Skin epidermis (tissue), 12 donors: ENCODE results near the gene CCL24.
"Not testable (repeated sequence)": the region's sequence is repeated elsewhere in the genome, so short reads cannot be mapped to it uniquely, and the experiment has no call there.

ENCODE experiments used
- H3K27ac ChIP-seq, 21 experiments: fragments of 200-600 bp; sonication (generic) in 11 of 21; one replicate each; pipeline ENCODE4 v1.5.0; 2020; ENCODE audit warnings: mild to moderate bottlenecking in 3 of 21, inconsistent platforms in 2 of 21, moderate library complexity in 2 of 21
- H3K4me3 ChIP-seq, 7 experiments: fragments of 200-600 bp; sonication (generic) in 2 of 7; one replicate each; pipeline ENCODE4 v1.5.0; 2020; ENCODE audit warnings: inconsistent platforms in 2 of 7, mild to moderate bottlenecking in 2 of 7, moderate library complexity in 1 of 7

The CCL24 gene

DNA sequence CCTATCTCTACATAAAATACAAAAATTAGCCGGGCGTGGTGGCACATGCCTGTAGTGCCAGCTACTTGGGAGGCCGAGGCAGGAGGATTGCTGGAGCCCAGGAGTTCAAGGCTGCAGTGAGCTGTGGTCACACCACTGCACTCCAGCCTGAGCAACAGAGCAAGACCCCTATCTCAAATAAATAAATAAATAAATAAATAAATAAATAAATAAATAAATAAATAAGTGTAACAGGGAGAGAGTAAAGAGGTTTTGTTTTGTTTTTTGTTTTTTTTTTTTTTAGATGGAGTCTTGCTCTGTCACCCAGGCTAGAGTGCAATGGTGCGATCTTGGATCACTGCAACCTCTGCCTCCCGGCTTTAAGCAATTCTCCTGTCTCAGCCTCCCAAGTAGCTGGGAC lies 21.0 kb downstream of the CCL24 start:
- H3K27ac ChIP-seq, result not testable (repeated sequence)

DNA sequence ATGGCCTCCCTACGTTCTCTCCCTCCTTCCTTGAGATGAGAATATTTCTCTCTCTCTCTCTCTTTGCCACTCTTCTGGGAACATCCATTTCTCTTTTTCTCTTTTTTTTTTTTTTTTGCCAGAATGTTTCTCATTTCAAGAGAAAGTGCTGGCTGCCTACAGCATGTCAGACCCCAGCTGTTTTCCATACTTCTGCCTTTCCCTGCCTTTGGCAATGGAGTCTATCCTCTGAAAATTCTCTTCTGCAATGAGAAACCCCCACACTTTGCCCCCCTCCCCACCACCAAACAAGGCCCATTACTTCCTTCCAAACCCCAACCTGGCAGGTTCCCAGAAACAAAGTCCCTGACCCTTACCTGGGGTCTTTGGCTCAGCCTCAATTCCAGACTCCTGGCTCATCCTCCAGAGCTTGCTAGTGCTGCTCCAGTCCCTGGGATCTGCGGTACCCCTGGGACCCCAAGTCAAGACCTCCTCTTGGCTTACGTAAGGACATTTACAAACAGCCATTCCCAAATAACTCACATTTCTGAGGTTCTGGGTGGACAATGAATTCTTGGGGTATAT lies 24.2 kb downstream of the CCL24 start:
- no peak overlapping the region for H3K4me3 ChIP-seq
- H3K27ac ChIP-seq, result no peak overlapping the region

More for the DNA sequence above, 21.0 kb downstream of the CCL24 start:
- not testable (repeated sequence) for H3K4me3 ChIP-seq

DNA sequence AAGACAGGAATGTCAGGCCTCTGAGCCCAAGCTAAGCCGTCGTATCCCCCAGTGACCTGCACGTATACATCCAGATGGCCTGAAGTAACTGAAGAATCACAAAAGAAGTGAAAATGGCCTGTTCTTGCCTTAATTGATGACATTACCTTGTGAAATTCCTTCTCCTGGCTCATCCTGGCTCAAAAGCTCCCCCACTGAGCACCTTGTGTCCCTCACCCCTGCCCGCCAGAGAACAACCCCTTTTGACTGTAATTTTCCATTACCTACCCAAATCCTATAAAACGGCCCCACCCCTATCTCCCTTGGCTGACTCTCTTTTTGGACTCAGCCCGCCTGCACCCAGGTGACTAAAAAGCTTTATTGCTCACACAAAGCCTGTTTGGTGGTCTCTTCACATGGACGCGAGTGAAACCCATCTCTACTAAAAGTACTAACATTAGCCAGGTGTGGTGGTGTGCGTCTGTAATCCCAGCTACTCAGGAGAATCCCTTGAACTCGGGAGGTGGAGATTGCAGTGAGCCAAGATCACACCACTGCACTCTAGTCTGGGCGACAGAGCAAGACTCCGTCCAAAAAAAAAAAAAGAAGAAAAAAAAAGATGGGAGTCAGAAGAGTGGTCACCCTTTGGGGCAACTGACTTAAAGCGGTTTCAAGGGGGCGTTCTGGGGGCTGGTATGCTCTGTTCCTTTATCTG lies 25.3 kb downstream of the CCL24 start:
- not testable (repeated sequence) for H3K4me3 ChIP-seq, H3K27ac ChIP-seq

DNA sequence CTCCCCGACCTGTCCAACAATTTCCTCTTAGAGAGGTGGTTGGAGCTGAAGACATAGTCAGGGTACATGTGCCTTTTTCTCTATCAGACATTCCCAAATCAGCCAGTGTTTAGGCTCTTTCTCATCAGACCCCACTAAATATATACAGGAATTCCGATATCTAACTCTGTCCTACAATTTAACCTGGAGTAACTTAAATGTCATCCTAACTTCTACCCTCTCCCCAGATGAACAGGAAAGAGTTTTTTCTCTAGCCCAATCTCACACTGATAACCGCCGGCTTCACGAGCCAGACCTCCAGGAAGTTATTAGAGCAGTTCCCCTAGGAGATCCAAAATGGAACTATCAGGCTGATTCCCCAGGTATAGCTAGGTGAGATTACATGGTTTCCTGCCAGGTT lies 30.5 kb downstream of the CCL24 start:
- H3K4me3 ChIP-seq, H3K27ac ChIP-seq: not testable (repeated sequence)

DNA sequence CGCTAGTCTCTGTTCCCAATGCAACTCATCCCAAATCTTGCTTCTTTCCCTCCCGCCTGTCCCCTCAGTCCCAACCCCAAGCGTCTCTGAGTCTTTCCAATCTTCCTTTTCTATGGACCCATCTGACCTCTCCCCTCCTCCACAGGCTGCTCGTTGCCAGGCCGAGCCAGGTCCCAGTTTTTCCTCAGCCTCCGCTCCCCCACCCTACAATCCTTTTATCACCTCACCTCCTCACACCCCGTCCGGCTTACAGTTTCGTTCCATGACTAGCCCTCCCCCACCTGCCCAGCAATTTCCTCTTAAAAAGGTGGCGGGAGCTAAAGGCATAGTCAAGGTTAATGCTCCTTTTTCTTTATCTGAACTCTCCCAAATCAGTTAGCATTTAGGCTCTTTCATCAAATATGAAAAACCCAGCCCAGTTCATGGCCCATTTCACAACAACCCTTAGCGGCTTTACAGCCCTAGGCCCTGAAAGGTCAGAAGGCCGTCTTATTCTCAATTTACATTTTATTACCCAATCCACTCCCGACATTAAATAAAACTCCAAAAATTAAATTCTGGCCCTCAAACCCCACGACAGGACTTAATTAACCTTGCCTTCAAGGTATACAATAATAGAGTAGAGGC lies 32.8 kb downstream of the CCL24 start:
- not testable (repeated sequence) for H3K4me3 ChIP-seq, H3K27ac ChIP-seq

DNA sequence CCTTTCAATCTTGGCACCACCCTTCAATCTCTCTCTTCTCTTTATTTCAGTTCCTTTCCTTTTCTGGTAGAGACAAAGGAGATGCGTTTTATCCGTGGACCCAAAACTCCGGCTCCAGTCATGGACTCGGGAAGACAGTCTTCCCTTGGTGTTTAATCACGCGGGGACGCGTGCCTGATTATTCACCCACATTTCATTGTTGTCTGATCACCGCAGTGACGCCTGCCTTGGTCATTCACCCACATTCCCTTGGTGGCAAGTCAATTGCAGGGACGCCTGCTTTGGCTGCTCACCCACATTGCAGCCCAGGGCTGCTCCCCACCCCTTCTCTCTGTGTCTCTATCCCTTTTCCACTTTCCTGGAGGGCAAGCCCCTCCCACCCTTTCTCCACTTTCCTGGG lies 34.1 kb downstream of the CCL24 start:
- H3K4me3 ChIP-seq, H3K27ac ChIP-seq: not testable (repeated sequence)

DNA sequence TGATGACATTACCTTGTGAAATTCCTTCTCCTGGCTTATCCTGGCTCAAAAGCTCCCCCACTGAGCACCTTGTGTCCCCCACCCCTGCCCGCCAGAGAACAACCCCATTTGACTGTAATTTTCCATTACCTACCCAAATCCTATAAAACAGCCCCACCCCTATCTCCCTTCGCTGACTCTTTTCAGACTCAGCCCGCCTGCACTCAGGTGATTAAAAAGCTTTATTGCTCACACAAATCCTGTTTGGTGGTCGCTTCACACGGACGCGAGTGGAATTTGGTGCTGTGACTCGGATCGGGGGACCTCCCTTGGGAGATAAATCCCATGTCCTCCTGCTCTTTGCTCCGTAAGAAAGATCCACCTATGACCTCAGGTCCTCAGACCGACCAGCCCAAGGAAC lies 34.6 kb downstream of the CCL24 start:
- not testable (repeated sequence) for H3K4me3 ChIP-seq, H3K27ac ChIP-seq

DNA sequence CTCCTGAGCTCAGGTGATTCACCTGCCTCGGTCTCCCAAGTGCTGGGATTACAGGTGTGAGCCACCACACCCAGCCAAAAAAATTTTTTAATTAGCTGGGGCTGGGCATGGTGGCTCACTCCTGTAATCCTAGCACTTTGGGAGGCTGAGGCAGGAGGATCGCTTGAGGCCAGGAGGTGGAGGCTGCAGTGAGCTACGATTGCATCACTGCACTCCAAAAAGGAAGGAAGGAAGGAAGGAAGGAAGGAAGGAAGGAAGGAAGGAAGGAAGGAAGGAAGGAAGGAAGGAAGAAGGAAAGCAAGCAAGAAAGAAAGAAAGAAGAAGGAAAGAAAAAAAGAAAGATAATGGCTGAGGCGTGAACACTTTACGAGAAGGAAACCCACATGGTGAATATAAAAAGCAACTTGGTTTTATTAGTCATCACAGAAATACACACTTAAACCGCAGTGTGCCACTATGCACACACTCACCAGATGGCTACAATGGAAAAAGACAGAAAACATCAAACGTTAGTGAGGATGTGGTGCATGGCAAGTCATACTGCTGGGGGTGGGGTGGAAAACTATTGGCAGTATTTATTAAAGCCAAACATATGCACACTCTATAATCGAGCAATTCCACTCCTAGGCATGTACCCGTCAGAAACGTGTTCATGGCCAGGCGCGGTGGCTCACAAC lies 37.2 kb downstream of the CCL24 start:
- Histone ChIP-seq H3K27ac (no peak overlapping the region), H3K4me3 (no peak overlapping the region)

DNA sequence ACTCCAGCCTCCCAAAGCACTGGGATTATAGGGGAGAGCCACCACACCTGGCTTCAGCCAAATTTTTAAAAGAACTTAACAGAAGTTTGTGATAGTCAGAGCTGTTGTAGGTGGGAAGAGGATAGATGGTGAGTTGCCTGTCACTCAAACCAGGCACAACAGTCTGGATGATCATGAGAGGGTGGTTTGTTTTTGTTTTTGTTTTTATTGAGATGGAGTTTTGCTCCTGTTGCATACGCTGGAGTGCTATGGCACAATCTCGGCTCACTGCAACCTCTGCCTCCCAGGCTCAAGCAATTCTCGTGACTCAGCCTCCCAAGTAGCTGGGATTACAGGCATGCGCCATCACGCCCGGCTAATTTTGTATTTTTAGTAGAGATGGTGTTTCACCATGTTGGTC lies 39.6 kb downstream of the CCL24 start:
- H3K4me3 ChIP-seq, H3K27ac ChIP-seq: not testable (repeated sequence)

DNA sequence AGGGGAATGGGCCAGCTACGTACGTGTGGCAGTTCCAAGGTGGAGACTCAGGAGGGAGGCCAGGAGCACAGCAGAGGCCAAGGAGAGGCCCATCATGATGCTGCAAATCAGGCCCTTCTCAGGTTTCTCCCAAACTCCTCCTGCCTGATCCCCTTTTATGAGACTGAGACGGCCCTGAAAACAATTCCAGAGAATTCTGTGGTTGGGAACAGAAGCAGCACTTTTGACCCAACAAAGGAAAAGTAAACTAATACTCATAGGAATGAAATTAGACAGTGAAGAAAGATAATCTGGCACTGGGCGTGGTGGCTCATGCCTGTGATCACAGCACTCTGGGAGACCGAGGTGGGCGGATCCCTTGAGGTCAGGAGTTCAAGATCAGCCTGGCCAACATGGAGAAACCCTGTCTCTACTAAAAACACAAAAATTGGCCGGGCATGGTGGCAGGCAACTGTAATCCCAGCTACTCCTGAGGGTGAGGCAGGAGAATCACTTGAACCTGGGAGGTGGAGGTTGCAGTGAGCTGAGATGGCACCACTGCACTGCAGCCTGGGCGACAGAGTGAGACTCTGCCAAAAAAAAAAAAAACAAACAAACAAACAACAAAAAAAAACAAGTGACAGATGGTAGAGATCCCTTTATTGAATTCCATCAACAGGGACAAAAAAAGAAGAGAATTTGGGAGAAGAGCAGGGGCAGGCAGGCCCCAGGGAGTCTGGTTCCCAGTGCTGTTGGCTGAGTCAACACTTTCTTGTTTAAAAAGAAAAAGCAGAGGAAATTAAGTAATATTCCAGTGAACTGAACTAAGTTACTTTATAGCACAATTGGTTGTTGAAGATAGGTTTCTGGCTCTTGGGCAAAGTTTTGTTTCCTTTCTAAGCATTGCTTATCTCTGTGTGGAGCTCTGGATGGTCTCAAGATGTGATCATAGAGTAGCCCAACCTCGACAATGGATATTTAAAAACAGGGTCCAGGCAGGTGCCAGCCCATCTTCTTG lies 41.2 kb downstream of the CCL24 start, which contains the start of gene CCL26:
Gene CCL26, minus strand, starts transcription at position 131 of the 997 bp plus-strand sequence. Its CDS starts 35 bp downstream, at position 96.
- Histone ChIP-seq H3K27ac (peak within 1 kb of the TSS in 4 of 21 experiments; percentile 30 to 53 (median 42)), H3K4me3 (no peak within 1 kb of the TSS)

DNA sequence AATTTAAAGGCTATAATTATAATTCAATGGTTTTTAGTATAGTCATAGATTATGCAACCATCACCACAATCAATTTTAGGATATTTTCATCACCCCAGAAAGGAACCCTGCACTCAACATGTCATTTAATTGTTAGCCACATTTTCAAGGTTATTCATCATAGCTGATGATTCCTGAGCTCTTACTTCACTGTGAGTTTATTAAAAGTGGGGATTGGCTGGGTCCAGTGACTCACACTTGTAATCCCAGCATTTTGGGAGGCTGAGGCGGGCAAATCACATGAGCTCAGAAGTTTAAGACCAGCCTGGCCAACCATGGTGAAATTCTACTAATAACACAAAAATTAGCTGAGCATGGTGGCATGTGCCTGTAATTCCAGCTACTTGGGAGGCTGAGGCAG lies 42.4 kb downstream of the CCL24 start:
- Histone ChIP-seq H3K4me3 (no peak overlapping the region), H3K27ac (no peak overlapping the region)

DNA sequence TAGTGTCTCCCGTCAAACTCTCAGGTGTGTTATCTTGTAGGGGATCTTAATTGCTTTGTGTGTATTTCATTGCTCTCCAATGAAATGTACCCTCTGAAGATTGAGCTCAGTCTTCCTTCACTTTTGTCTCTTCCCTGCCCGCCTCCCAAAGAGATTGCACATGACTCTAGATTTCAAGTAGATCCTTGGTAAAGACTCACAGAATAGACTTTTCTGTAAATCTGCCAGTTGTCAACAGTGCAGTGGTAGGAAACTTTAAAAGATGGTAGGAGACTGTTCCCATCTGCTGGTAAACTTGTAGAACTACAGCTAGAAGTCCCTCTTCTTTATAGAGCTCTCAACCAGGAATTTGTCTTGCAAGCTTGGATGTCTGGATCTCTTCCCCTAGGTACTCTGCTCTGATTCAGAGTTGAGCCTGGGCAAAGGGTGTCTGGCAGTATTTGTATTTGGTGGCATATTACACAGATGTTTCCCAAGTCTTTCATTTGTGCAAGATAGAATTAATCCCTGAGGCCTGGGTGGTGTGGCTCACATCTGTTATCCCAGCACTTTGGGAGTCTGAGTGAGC lies 51.2 kb downstream of the CCL24 start:
- no peak overlapping the region for H3K4me3 ChIP-seq
- no peak overlapping the region for H3K27ac ChIP-seq

DNA sequence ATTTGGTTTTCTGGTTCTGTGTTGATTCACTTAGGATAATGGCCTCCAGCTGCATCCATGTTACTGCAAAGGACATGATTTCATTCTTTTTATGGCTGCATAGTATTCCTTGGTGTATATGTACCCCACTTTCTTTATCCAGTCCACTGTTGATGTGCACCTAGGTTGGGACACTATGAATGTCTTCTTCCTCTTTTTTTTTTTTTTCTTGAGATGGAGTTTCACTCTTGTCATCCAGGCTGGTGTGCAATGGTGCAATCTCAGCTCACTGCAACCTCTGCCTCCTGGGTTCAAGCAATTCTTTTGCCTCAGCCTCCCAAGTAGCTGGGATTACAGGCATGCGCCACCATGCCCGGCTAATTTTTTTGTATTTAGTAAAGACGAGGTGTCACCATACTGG lies 51.8 kb downstream of the CCL24 start:
- H3K27ac ChIP-seq, result not testable (repeated sequence)

More for the DNA sequence above, 51.8 kb downstream of the CCL24 start:
- H3K4me3 ChIP-seq, result not testable (repeated sequence)
